ENCODE results near the gene CACNA2D3. TPM values are rescaled to one million over a fixed set of nuclear protein-coding genes. Genes with fewer than 3 reads are reported as not detected.

The CACNA2D3 gene
- polyA plus RNA-seq, 1 donor (not counting 4 experiments of a cell fraction or from before 2014, with no cell fraction given), result 0.08 TPM

- no peak for DNase-seq (ENCODE audit: low read depth, low spot score)
- Histone ChIP-seq H3K9me1 (ENCODE audit: control insufficient read depth, extremely low read depth, insufficient read depth, low read length) (no peaks in the 10 kb centered on the region), H2AFZ (ENCODE audit: control insufficient read depth, low read length) (no peak overlapping the region), H3K27me3 (ENCODE audit: control insufficient read depth, extremely low read depth, insufficient read depth, low read length) (no peaks in the 10 kb centered on the region), H3K9ac (ENCODE audit: control insufficient read depth, extremely low read depth, insufficient read depth, low read length) (no peak overlapping the region), H3K79me2 (ENCODE audit: control insufficient read depth, insufficient read depth, low read length) (no peaks in the 10 kb centered on the region), H3K4me3 (ENCODE audit: control insufficient read depth in 2 of 3, extremely low read depth in 1 of 3, insufficient read depth in 2 of 3, low read depth in 1 of 3, low read length in 3 of 3) (no peak overlapping the region), H3K4me1 (ENCODE audit: control insufficient read depth, extremely low read depth, insufficient read depth, low read length) (no peaks in the 10 kb centered on the region), H3K27ac (ENCODE audit: control insufficient read depth, insufficient read depth, low read length) (no peak overlapping the region), H3K9me3 (ENCODE audit: control insufficient read depth, low read depth, low read length) (no peaks in the 10 kb centered on the region), H3K36me3 (ENCODE audit: control insufficient read depth in 2 of 2, extremely low read depth in 1 of 2, insufficient read depth in 2 of 2, low read length in 2 of 2) (no peaks in the 10 kb centered on the region), H3K4me2 (ENCODE audit: control insufficient read depth, extremely low read depth, insufficient read depth, low read depth, low read length) (no peak overlapping the region), H4K20me1 (ENCODE audit: control insufficient read depth, extremely low read depth, insufficient read depth, low read length) (no peaks in the 10 kb centered on the region)
- no peak for FAIRE-seq
- dilution Hi-C loops (cut with MboI; ENCODE audit: extremely low pct_ligation_motif_present, low sequenced_read_pairs), result no loop called here
- TF ChIP-seq EZH2 (IDR thresholded peaks at IDR 0.05; ENCODE audit: low read length), result no peak
- no peak for TF ChIP-seq CTCF (optimal IDR thresholded peaks at IDR 0.05 in 1 of 3, IDR thresholded peaks at IDR 0.05 in 1 of 3, conservative IDR thresholded peaks at IDR 0.05 in 1 of 3; ENCODE audit: extremely low read depth in 1 of 3, insufficient read depth in 2 of 3, low read length in 3 of 3)
Measured at GRCh38 chr3:54514416-54514815, 392.1 kb downstream of the CACNA2D3 start.

GRCh38 chr3:54515441-54516213, 393.3 kb downstream of the CACNA2D3 start:
- Histone ChIP-seq H3K9ac (ENCODE audit: control insufficient read depth, extremely low read depth, insufficient read depth, low read length) (no peak overlapping the region), H3K9me3 (ENCODE audit: control insufficient read depth, low read depth, low read length) (no peaks in the 10 kb centered on the region), H4K20me1 (ENCODE audit: control insufficient read depth, extremely low read depth, insufficient read depth, low read length) (no peaks in the 10 kb centered on the region), H2AFZ (ENCODE audit: control insufficient read depth, low read length) (no peak overlapping the region), H3K9me1 (ENCODE audit: control insufficient read depth, extremely low read depth, insufficient read depth, low read length) (no peaks in the 10 kb centered on the region), H3K36me3 (ENCODE audit: control insufficient read depth in 2 of 2, extremely low read depth in 1 of 2, insufficient read depth in 2 of 2, low read length in 2 of 2) (no peaks in the 10 kb centered on the region), H3K4me3 (ENCODE audit: control insufficient read depth in 2 of 3, extremely low read depth in 1 of 3, insufficient read depth in 2 of 3, low read depth in 1 of 3, low read length in 3 of 3) (no peak overlapping the region), H3K27ac (ENCODE audit: control insufficient read depth, insufficient read depth, low read length) (no peak overlapping the region), H3K27me3 (ENCODE audit: control insufficient read depth, extremely low read depth, insufficient read depth, low read length) (no peaks in the 10 kb centered on the region), H3K4me2 (ENCODE audit: control insufficient read depth, extremely low read depth, insufficient read depth, low read depth, low read length) (no peak overlapping the region), H3K4me1 (ENCODE audit: control insufficient read depth, extremely low read depth, insufficient read depth, low read length) (no peaks in the 10 kb centered on the region), H3K79me2 (ENCODE audit: control insufficient read depth, insufficient read depth, low read length) (no peaks in the 10 kb centered on the region)
- DNase-seq (ENCODE audit: low read depth, low spot score) (no peak), FAIRE-seq (no peak)
- dilution Hi-C loops (cut with MboI; ENCODE audit: extremely low pct_ligation_motif_present, low sequenced_read_pairs), result no loop called here
- TF ChIP-seq EZH2 (IDR thresholded peaks at IDR 0.05; ENCODE audit: low read length), result no peak
- no peak for TF ChIP-seq CTCF (optimal IDR thresholded peaks at IDR 0.05 in 1 of 3, IDR thresholded peaks at IDR 0.05 in 1 of 3, conservative IDR thresholded peaks at IDR 0.05 in 1 of 3; ENCODE audit: extremely low read depth in 1 of 3, insufficient read depth in 2 of 3, low read length in 3 of 3)
